Fibroblast of peridontal ligament (primary cell): ENCODE measurements around the gene TBC1D22A.

Experiments
- DNase-seq: peaks from one replicate; pipeline ENCODE4 v3.0.0-alpha.2; 2010; ENCODE audit errors: extremely low read depth

Gene TBC1D22A

DNA sequence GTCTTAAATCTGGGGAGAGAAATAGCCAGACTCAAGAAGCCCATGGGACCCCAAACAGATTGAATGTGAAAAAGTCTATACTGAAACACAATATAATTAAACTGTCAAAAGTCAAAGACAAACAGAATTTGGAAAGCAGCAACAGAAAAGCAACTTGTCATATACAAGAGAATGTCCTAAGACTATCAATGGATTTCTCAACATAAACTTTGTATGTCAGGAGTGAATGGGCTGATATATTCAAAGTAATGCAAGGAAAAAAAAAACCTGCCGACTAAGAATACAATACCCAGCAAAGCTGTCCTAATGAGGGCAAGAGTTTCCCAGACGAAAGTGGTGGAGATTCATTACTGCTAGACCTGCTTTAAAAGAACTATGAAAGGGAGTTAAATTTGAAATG, 73.2 kb downstream of the TBC1D22A start:
- DNase-seq = no peak

DNA sequence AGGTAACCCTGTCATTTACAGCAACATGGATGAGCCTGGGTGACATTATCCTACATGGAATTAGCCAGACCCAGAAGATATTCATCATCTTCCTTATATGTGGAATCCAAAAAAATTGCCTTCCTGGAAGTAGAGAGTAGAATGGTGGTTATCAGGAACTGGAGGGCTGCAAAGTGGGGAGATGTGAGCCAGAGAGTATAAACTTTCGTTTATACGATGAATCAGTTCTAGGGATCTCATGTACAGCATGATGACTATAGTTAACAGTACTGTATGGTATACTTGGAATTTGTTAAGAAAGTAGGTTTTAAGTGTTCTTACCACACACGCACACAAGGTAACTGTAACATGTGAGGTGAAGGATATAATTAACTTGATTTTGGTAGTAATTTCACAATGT, 79.1 kb downstream of the TBC1D22A start:
- DNase-seq = no peak

DNA sequence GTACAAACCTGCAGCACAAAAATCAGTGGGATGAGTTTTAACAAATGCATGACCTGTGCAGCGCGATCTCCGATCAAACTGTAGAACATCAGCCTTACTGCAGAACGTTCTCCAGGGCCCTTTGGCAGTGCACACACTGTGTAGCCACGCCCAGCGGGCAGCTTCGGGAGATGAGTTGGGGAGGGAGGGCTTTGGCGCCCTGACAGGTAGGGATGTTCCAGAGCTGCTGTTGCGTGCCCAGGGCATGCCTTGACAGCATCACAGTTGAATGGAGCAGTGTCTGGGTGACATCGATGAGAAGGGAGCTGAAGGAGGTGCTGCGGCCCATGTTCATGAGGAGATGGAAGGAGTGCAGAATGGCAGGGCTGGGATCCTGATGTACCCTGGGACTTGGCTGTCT, 80.2 kb downstream of the TBC1D22A start:
- no peak for DNase-seq

DNA sequence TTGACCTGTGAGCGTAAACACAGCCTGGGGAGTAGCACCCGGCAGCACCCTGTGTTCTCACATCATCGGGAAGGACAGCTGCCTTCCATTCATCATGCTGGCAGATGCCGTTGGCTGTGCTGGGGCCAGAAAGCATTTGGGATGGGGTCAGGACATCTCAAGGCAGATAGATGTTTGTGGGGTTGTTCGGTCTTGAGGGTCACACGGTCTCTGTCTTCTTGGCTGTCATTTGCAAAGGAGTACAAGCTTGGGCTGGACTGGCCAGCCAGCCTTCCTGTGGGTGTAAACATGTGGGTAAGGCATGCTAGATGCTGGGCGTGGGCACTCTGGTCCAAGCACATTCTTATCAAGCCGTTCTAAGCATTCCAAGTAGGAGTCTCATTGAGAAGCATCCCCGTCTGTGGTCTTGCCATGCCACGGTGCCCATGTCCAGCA, 81.4 kb downstream of the TBC1D22A start:
- peak; percentile 20 for DNase-seq

DNA sequence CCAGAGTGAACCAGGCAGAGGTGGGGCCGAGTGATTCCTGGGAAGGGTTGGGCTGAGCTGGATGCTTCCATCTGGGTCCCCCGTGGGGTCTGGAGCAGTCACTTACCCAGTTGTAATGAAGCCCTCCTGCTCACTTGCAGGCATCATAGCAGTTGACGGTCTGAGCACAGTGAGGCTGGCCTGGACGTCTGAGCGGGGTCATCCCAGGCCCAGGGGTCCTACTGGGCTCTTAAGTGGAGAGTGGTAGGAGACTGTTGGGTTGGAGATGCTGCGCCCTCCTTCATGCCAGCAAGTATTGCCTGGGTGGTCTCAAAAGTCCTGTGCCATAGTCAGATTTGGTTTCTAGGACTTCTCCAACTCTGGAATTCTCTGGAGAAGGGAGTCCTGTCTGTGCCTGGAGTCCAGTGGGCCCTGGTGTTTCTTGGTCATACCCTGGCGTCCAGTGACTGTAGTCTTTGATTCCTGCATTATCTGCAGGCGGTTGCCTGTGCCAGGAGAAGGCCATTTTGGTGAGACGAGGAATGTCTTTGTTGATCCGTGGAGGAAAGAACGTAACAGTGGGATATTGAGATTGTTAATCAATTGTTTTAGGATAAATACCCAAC, 82.3 kb downstream of the TBC1D22A start:
- no peak for DNase-seq

DNA sequence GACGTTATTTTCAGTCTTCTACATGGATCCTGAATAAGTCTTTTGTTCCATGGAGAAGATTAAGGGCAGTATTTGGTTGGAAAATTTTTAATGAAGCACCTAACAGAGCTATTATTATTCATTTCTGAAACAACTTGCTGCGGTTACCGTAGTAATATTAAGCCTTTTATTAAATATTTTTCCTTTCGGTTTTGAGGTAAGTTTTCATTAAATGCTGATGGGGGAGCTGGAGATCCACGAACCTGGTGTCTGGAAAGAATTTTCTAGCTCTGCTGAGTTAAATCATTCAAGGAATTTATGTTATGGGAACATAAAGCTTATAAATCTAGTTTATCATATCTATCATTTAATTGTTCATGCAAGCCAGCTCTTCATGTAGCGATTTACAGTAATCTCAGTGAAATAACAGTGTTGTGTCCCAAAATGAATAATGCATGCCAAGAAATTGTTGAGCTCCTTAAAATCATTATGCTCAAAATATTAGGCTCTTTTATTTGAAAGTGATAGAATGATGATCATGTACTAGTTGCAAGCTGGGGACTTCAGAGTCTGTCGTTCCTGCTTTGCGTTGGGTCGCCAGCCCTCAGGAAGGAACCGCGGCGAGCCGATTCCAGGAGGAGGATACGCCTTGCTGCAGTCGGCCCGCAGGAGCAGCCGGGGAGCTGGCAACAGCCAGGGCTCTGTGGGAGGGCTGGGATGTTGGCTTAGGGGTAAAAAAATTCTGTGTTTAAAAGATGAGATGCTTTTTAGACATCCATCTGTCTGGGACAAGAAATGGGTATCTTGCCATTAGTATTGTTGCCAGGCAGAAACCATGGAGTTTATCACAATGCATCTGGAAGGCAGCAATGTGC, 83.1 kb downstream of the TBC1D22A start:
- peak; percentile 72 for DNase-seq

DNA sequence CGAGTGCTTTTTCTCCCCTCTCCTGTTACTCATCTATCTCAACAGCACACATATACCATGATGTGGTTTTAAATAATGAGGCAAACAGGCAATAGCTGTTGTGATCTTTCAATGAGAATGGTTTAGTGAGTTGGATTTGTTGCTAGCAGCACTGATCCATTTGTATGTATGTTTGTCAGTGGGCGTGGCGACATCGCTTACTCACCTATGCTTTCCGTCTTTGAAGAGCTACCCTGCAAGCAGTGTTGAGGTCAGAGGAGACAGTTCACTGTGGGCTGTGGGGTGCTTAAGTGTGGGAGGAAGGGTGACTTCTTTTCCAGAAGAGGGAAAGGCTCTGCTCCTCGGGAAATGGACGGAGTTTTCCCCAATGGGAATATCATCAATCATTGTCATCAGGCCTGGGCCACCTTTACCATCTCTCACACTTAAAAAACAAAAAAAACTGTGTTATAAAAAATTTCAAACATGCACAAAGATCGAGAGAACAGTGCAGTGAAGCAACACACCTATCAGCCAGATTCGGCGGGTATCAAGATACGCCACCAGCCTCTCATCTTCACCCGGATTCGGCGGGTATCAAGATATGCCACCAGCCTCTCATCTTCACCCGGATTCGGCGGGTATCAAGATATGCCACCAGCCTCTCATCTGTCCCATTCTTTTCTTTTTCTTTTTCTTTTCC, 83.8 kb downstream of the TBC1D22A start:
- DNase-seq = no peak

DNA sequence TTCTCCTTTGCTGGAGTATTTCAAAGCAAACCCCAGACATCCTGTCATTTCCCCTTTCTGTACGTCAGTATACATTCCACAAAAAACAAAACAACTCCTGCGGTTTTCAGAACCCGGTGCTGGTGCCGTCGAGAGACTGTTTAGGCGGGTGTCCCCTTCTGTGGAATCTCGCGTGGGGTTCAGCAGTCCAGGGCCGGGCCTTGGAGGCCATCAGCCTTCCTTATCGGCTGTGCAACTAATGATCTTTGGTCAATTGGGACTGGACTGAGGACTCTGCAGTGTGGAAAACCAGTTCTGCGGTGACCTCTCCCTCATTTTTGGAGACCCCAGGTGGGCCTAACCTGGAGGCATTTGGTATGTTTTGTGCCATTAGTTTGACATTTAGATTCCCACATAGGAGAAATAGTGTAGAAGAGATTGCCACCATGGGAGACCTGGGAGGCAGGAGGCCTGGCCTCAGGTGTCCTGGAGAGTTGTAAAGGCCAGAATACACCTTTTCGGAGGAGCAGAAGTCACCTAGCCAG, 84.4 kb downstream of the TBC1D22A start:
- DNase-seq = no peak

DNA sequence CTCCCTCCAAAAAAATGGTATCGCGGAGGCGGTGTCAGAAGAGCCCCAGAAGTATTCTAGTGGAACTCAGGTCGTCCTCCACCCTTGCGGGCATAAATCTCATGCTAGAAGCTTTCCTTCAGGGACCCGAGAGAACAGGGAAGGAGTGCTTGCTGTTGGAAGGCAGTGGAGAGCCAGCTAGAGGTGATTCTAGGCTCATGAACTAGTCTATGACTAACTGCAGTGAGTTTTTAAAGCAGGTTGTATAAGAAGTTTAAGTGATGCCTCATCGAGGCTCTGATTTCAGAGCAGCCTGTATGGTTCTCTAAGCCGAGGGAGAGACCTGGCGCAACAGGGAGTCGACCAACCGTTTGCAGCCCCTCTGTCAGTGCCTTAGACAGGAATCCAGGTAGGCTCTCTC, 85.7 kb downstream of the TBC1D22A start:
- no peak for DNase-seq

DNA sequence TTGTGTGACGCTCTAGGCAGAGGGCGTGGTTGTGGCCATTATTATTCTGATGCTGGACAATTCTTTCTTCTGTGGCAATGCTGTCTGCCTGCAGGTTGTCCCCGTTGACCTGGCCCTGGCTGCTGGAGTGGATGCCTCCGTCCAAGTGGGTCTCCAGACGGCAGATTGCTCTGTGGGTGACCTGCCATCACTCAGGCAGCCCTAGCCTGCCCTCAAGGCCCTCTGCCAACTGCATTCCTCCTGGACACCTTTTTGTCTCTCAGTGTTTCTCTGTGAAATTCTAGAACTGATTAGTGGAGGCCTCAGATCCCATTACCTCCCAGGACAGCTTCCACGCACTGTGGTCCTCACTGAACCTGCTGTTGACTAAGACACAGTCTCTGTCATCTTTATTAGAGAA, 86.7 kb downstream of the TBC1D22A start:
- DNase-seq = no peak

DNA sequence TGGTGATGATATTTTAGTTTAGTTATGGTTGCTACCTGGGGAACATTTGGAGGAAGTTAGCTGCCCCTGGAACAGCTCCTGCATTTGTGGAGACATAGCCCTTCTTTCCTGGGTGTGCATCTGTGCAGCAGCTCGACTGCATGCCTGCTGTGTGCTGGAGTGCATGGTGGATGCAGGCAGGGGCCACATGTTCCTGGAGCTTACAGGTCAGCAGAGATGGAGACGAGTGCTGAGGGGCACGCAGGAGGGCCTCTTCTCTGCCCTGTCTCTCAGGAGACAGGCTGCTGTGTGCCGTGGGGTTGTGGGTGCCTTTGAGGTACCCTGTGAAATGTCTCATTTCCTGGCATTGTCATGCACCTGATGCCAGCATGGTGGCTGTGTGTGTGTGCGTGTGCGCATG, 87.5 kb downstream of the TBC1D22A start:
- DNase-seq = no peak

DNA sequence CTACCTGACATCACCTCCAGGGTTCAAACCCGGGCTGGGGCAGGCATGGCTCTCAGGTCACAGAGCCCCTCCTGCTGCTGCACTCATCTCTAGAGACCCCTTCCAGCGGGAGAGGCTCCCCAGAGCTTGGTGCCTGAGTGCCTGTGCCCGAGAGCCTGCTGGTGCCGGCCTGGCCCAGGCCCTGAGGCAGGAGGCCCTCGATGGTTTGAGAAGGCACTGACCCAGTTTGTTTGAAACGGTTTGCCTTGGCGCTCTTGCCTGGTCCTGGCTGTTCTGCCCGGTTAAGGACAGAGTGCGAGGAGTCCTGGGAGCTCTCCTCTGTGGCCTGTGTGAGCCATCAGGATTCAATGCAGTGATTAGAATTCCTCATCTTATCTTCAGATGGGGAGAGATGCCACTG, 88.9 kb downstream of the TBC1D22A start:
- no peak for DNase-seq

DNA sequence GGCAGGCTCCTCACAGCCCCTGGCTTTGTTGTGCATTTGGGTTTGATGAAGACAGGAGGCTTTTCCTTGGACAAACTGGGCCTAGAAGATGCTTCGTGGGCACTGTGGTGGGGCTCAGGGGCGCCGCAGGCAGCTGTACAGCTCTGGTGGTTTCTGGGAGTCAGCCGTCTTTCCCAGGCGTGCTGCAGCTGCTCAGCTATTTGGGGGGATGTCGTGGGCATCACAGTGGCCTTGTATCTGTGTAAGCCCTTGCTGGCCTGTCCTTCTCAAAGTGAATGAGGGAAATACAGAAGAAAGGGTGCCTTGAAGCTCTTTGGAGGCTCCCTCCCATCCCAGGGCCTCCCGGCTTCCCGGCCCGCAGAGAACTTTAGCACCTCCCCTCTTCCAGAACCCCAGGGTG, 89.5 kb downstream of the TBC1D22A start:
- DNase-seq = no peak

DNA sequence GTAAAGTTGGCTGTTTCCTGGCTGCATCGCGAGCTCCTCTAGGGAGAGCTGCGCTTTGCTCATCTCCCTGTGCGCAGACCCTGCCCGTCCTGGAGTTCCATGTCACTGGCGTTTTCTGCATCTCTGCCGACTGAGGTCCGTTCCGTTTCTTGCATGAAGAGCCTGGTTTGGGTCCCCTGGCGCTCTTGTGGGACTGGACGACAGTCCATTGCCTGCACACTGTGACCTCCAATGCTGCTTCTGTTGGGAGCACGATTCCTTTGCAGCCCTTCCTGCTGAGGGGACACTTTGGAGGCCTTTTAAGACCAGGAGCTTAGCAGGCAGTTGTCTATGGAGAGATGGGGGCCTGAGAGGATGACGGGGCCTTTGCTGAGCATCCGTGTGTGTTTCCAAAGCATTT, 90.3 kb downstream of the TBC1D22A start:
- DNase-seq = no peak

DNA sequence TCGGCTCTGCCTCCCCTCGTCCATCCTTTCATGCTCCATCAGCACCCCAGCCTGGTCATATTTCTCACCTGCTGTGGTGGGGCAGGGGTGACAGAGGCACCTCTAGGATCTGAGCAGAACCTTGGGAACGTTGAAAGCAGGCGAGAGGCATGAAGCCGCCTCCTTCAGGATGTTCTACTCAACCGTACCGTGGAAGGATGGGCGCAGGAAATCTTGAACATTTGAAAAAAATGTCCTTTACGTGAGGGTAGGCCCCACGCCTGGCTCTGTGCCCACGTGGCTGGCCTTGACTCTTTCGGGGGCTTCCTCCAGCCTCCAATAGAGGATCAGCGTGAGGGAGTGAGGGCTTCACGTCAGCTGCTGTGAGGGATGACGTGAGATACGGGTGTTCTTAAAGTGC, 90.7 kb downstream of the TBC1D22A start:
- no peak for DNase-seq

DNA sequence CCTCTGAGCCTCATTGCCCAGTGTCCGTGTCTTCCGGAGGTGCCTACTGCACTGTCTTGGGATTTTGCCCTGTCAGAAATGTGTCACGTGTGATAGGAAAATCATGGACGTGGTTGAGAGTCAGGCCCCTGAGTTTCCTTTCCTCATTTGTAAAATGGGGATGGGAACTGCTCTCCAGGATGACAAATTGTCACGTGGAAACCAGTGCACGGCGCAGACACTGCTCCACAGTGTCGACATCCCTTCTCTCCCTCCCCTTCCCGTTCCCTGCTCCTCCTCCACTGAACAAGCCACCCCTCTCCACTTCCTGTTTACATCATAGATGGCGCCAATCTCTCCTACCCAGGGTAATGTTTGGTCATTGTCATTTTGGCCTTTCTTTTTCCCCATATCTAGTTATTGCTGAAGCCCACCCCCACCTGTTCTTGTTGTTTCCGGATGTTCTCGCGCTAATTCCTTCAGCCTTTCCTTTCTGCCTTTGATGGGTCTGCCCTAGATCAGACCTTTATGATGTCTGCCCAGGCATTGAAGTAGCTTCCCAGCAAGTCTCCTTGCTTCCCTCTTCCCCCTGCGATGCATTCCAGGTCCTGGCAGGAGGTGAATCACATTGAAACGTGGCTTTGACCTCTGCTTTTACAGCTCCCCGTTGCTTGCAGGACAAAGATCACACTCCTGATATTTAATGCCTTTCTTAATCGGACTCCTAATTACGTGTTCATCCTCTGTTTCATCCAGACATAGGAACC, 91.8 kb downstream of the TBC1D22A start:
- DNase-seq = no peak

DNA sequence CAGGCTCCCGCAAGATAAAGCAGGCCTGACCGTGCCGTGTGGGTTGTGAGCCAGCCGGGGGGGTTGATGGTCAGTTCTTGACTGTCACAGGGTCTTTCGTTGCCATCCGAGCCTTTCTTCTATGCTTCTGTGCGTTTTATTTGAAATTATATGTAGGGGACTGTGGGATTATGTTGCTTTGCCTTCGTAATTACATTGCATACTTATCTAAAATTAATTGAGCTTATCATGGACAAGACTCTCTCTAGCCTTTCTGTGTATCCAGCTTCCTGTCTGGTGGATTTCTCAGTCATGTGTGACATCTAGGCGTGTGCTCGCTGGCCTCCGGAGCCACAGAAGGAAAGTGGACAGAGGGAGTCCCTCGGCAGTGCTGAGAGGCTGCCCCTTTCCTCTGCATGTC, 93.2 kb downstream of the TBC1D22A start:
- DNase-seq = no peak

DNA sequence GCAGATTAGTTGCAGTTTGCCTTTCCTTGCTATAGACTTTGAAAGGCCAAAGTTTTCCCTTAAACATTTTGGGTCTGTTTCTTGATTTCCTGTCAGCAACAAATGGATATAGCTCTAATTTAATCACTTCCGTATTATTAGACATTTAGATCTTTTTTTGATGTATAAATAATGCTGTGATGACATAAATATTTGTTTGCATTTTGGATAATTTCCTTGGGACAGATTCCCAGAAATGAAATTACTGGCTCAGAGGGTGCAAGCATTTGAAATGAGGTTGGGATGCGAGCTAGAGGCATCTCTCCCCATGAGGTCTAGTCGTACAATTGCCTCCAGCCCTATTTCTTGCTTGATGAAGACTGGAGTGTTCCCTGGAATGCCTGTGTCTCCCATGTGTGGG, 94.2 kb downstream of the TBC1D22A start:
- DNase-seq = no peak

DNA sequence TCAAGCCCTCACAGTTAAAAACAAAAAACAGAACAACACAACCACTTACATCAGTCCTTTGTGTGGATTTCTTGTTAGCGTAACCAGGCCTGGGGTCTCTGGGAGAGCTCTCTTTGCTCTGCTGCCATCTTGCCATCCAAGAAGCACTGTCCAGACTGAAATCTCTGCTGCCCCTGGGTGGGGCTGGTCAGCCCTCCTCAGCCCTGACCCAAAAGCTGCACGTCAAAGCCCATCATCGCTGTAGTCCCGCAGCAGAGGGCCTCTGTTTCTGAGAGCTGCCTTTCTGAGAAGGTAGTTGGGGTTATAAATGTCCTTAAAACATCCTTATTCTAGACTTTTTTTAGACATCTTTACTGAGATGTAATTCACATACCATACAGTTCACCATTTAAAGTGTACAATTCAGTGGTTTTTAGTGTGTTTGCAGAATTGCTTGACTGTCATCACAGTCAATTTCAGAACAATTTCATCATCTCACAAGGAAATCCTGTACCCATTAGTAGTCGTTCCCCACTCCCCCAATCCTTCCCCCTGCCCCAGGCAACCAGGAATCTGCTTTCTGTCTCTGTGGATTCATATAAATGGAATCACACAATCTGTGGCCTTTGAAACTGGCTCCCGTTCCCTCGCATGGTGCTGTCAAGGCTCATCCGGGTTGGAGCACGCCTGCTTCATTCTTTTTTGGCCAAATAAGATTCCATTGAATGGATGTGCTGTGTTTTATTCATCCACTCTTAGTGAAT, 94.9 kb downstream of the TBC1D22A start:
- DNase-seq = no peak

DNA sequence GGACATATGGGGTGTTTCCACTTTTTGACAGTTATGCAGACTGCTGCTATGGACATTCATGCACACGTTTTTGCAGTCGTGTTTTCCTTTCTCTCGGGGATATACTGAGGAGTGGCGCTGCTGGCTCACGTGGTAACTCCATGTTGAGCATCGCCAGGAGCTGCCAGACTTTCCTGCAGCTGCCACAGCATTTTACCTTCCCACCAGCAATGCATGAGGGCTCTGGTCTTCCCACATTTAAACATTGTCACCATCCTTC, 95.4 kb downstream of the TBC1D22A start:
- no peak for DNase-seq

DNA sequence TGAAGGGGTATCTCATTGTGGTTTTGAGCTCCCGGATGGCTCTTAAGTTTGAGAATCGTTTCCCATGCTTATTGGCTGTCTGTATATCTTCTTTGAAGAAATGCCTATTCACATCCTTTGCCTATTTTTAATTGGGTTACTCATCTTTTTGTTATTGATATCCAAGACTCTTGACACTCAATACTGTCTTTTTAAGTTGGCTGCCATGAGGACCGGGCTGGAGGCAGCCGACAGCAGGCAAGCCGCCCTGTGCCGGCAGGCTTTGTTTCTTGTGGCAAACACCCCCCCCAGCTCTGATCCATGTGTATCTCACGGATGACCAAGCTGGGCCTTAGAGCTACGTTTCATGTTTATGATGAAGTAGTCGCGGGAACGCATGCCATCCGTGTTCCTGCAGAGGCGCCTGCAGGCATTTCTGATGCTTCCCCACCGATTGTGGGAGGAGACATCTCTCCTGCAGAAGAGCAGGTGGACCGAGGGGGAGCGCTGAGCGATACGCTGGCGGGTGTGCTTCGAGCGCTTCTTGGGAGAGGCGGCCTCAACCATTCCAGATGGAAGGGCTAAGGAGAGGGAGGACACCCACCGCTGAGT, 95.8 kb downstream of the TBC1D22A start:
- no peak for DNase-seq
